Tibial artery (tissue), 4 donors: ENCODE results near the gene DAPP1.

Experiments
- DNase-seq, 2 donors: peaks; one replicate each; pipeline ENCODE4 v3.0.0-alpha.2; 2019
- H3K27ac ChIP-seq, 2 donors: fragments of 200-600 bp; sonication (generic) in 1 of 2; 1 replicate in 1 of 2; 2 replicates in 1 of 2; pipeline ENCODE4 v1.5.1; 2018 to 2019; ENCODE audit warnings: mild to moderate bottlenecking in 1 of 2
- H3K27me3 ChIP-seq, 2 donors: fragments of 200-600 bp; sonication (generic) in 1 of 2; one replicate each; pipeline versions ENCODE4 v1.5.1 to v1.6.0; 2016 to 2019
- H3K36me3 ChIP-seq, 3 donors: fragments of 200-600 bp; sonication (generic) in 2 of 3; one replicate each; pipeline ENCODE4 v1.5.1; 2016 to 2019; ENCODE audit warnings: mild to moderate bottlenecking in 2 of 3
- H3K4me1 ChIP-seq, 4 donors: fragments of 200-600 bp; sonication (generic) in 2 of 4; 1 replicate in 3 of 4; 2 replicates in 1 of 4; pipeline ENCODE4 v1.5.1; 2016 to 2019
- H3K4me3 ChIP-seq, 2 donors: fragments of 200-600 bp; sonication (generic) in 1 of 2; 1 replicate in 1 of 2; 2 replicates in 1 of 2; pipeline ENCODE4 v1.5.1; 2018 to 2019; ENCODE audit warnings: mild to moderate bottlenecking in 2 of 2
- H3K9me3 ChIP-seq, 3 donors: fragments of 200-600 bp; sonication (generic) in 1 of 3; one replicate each; pipeline ENCODE4 v1.5.1; 2016 to 2019
- intact Hi-C: fragments of 100-400 bp; cut with DNase I; formaldehyde crosslinking; loops from one replicate; pipeline ENCODE4 v1.15.0; 2023; ENCODE audit warnings: low total_unique reads
- TF ChIP-seq, protein P1 (sequence below), 2 experiments: fragments of 200-600 bp in 1 of 2; fragments of 450-650 bp in 1 of 2; IDR thresholded peaks; one replicate each; pipeline ENCODE4 v1.5.1; 2017 to 2019; ENCODE audit warnings: antibody characterized with exemption in 2 of 2, mild to moderate bottlenecking in 1 of 2, moderate library complexity in 1 of 2

The DAPP1 gene

DNA sequence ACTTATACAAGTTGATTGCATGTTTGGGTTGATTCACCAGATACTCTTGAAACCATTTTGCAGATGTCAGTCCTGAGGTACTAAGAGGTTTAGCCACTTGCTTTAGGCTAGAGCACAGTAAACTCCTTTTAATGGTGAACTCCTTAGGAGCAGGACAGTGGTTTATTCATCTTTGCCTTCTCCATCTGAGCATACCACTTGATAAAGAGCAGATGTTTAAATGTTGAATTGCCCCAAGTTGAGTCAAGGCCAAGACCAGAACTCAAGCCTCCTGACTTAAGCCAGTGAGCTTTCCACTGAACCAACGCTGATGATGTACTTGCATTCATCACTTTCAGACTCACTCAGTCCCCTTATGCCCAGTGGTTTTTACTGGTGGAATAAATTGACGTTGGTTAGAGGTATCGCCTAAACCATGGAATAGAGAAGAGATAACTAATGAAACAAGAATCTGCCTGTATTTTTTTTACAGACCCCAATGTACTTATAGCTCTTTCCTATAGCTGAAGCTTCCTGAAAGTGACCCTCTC lies 7.5 kb downstream of the DAPP1 start:
- H3K27me3 ChIP-seq, result no peaks in the 10 kb centered on the region
- H3K4me1 ChIP-seq, result peaks cover 0 to 19% (median 0%) of the 10 kb centered on the region in 4 donors
- DNase-seq, result no peak
- TF ChIP-seq, protein P1, sequence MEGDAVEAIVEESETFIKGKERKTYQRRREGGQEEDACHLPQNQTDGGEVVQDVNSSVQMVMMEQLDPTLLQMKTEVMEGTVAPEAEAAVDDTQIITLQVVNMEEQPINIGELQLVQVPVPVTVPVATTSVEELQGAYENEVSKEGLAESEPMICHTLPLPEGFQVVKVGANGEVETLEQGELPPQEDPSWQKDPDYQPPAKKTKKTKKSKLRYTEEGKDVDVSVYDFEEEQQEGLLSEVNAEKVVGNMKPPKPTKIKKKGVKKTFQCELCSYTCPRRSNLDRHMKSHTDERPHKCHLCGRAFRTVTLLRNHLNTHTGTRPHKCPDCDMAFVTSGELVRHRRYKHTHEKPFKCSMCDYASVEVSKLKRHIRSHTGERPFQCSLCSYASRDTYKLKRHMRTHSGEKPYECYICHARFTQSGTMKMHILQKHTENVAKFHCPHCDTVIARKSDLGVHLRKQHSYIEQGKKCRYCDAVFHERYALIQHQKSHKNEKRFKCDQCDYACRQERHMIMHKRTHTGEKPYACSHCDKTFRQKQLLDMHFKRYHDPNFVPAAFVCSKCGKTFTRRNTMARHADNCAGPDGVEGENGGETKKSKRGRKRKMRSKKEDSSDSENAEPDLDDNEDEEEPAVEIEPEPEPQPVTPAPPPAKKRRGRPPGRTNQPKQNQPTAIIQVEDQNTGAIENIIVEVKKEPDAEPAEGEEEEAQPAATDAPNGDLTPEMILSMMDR (IDR thresholded peaks at IDR 0.05), result no peak
- no peak overlapping the region for H3K27ac ChIP-seq
- no peak overlapping the region for H3K4me3 ChIP-seq
- intact Hi-C loops, result no loop called here
- H3K9me3 ChIP-seq, result no peaks in the 10 kb centered on the region
- no peaks in the 10 kb centered on the region for H3K36me3 ChIP-seq

DNA sequence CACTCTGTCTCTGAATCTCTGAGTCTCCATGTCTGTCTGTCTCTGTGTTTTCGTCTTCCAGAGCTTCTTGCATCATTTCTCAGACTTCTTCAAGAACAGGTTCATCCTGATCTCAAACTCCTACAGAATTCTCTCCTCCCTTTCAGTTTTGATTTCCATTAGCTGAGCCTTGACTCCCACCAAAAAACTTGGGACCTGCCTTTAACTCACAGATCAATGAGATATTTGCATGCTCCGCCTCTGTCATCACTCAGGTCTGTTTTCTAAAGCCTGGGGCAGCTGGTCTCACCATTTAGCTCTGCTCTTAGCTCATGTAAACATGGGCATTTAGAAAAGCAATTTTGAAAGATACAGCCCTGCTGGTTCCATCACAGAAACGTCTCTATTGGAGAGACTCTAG lies 8.6 kb downstream of the DAPP1 start:
- no peak for DNase-seq
- peaks cover 0 to 19% (median 0%) of the 10 kb centered on the region in 4 donors for H3K4me1 ChIP-seq
- intact Hi-C loops, result no loop called here
- H3K4me3 ChIP-seq, result no peak overlapping the region
- H3K27me3 ChIP-seq, result no peaks in the 10 kb centered on the region
- no peaks in the 10 kb centered on the region for H3K36me3 ChIP-seq
- no peaks in the 10 kb centered on the region for H3K9me3 ChIP-seq
- TF ChIP-seq, protein P1 (IDR thresholded peaks at IDR 0.05), result no peak
- no peak overlapping the region for H3K27ac ChIP-seq

GRCh38 chr4:99826016-99826415 lies 9.4 kb downstream of the DAPP1 start:
- no peaks in the 10 kb centered on the region for H3K9me3 ChIP-seq
- no peaks in the 10 kb centered on the region for H3K27me3 ChIP-seq
- TF ChIP-seq, protein P1 (IDR thresholded peaks at IDR 0.05), result no peak
- no peak overlapping the region for H3K27ac ChIP-seq
- DNase-seq, result no peak
- H3K36me3 ChIP-seq, result no peaks in the 10 kb centered on the region
- H3K4me3 ChIP-seq, result no peak overlapping the region
- intact Hi-C loops, result no loop called here
- H3K4me1 ChIP-seq, result peaks cover 0 to 19% (median 0%) of the 10 kb centered on the region in 4 donors

GRCh38 chr4:99827454-99827853 lies 10.8 kb downstream of the DAPP1 start:
- H3K27ac ChIP-seq, result no peak overlapping the region
- intact Hi-C loops, result no loop called here

DNA sequence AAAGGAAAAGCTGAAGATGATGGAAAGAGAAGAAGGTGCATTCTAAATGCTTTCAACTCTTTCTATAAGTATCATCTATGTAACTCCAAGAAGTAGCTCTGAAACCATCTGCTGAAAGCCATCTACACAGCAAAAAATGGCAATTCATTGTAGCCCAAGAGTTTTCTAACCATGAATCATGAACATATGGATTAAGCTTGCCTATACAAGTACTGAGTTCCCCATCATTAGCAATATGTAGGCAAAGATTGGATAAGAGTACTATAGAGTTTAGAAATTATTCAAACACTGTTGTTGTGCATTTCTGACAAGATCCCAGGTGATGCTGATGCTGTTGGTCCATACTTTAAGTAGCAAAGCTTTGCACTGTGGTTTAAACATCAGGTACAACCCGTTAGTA lies 11.2 kb downstream of the DAPP1 start:
- H3K27ac ChIP-seq, result no peak overlapping the region

More at GRCh38 chr4:99827454-99827853, 10.8 kb downstream of the DAPP1 start:
- TF ChIP-seq, protein P1 (IDR thresholded peaks at IDR 0.05), result no peak
- no peak for DNase-seq
- Histone ChIP-seq H3K4me3 (no peak overlapping the region), H3K27me3 (no peaks in the 10 kb centered on the region), H3K36me3 (no peaks in the 10 kb centered on the region), H3K4me1 (peaks cover 0 to 26% (median 2%) of the 10 kb centered on the region in 4 donors), H3K9me3 (no peaks in the 10 kb centered on the region)

More for the DNA sequence above, 11.2 kb downstream of the DAPP1 start:
- TF ChIP-seq, protein P1 (IDR thresholded peaks at IDR 0.05), result no peak
- Histone ChIP-seq H3K4me3 (no peak overlapping the region), H3K9me3 (no peaks in the 10 kb centered on the region), H3K36me3 (no peaks in the 10 kb centered on the region), H3K4me1 (peaks cover 0 to 30% (median 4%) of the 10 kb centered on the region in 4 donors), H3K27me3 (no peaks in the 10 kb centered on the region)
- intact Hi-C loops, result no loop called here
- no peak for DNase-seq
